MM.1S (cell line): ENCODE measurements around the gene REG3G.

Source experiments
- CTCF ChIP-seq: fragments of 300-600 bp; sonication (generic); IDR thresholded peaks from 2 replicates; pipeline ENCODE4 v1.5.1; 2016; ENCODE audit warnings: antibody characterized with exemption, low read length, mixed read lengths
- EZH2 ChIP-seq: fragments of 300-600 bp; sonication (generic); optimal IDR thresholded peaks from 2 replicates; pipeline ENCODE3; 2017; ENCODE audit warnings: low read depth, mild to moderate bottlenecking, antibody characterized with exemption, low read length, mixed read lengths

- TF ChIP-seq CTCF, result no peak
- TF ChIP-seq EZH2, result no peak
These were observed 16.1 kb upstream of the REG3G start for GRCh38 chr2:79009388-79009787.
